ENCODE data around the gene RPS21. TPM values are rescaled to one million over a fixed set of nuclear protein-coding genes. Genes with fewer than 3 reads are reported as not detected.

Gene RPS21
- total RNA-seq, 2 experiments from 2014 or later, result 3,015 to 3,210 TPM

DNA sequence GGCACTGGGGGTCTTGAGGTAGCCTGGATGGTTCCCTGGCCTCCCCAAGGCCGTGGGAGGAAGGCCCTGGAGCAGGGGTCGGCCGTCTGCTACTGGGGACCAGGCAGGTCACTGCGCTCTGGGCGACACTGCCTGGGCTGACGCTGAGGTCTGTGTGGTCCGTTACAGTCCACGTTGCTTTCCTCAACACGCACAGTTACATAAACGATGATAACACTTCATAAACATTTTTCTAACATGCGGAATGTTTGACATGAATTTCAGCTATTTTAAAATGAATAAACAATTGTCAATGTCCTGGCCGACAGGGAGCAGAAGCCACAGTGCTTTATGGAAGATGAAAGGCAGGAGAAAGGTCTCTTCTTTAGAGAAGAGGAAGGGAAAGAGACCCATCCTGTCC lies 50.6 kb downstream of the RPS21 start:
- no peak overlapping the region for H3K27ac Mint-ChIP-seq
- DNase-seq (no peak), ATAC-seq (ENCODE audit: poor library complexity) (no peak)
- Histone ChIP-seq H3K36me3 (ENCODE audit: insufficient read depth, low read length) (no peaks in the 10 kb centered on the region), H3K4me3 (ENCODE audit: low read length) (no peak overlapping the region), H3K27me3 (ENCODE audit: control insufficient read depth in 1 of 2, insufficient read depth in 2 of 2, low read length in 2 of 2) (peaks cover 4 to 23% of the 10 kb centered on the region in 2 experiments), H3K9me3 (ENCODE audit: control insufficient read depth in 1 of 2, insufficient read depth in 1 of 2, low read length in 2 of 2) (peaks cover 0 to 10% of the 10 kb centered on the region in 2 experiments), H3K4me1 (ENCODE audit: insufficient read depth, low read length) (no peaks in the 10 kb centered on the region), H3K27ac (ENCODE audit: low read depth in 1 of 2, low read length in 2 of 2) (no peak overlapping the region)
- POLR2A ChIA-PET, result no interaction called here
- CTCF ChIA-PET, result no interaction called here
- H3K27me3 Mint-ChIP-seq, result peaks cover 23% of the 10 kb centered on the region
- H3K4me1 Mint-ChIP-seq (ENCODE audit: low read depth), result no peaks in the 10 kb centered on the region
- no peaks in the 10 kb centered on the region for H3K36me3 Mint-ChIP-seq (ENCODE audit: low read depth)
- no peak overlapping the region for H3K4me3 Mint-ChIP-seq
- no peaks in the 10 kb centered on the region for H3K9me3 Mint-ChIP-seq
- intact Hi-C loops (cut with DNase I, micrococcal nuclease), result no loop called here
- TF ChIP-seq, protein P1, sequence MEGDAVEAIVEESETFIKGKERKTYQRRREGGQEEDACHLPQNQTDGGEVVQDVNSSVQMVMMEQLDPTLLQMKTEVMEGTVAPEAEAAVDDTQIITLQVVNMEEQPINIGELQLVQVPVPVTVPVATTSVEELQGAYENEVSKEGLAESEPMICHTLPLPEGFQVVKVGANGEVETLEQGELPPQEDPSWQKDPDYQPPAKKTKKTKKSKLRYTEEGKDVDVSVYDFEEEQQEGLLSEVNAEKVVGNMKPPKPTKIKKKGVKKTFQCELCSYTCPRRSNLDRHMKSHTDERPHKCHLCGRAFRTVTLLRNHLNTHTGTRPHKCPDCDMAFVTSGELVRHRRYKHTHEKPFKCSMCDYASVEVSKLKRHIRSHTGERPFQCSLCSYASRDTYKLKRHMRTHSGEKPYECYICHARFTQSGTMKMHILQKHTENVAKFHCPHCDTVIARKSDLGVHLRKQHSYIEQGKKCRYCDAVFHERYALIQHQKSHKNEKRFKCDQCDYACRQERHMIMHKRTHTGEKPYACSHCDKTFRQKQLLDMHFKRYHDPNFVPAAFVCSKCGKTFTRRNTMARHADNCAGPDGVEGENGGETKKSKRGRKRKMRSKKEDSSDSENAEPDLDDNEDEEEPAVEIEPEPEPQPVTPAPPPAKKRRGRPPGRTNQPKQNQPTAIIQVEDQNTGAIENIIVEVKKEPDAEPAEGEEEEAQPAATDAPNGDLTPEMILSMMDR (IDR thresholded peaks at IDR 0.05), result no peak

DNA sequence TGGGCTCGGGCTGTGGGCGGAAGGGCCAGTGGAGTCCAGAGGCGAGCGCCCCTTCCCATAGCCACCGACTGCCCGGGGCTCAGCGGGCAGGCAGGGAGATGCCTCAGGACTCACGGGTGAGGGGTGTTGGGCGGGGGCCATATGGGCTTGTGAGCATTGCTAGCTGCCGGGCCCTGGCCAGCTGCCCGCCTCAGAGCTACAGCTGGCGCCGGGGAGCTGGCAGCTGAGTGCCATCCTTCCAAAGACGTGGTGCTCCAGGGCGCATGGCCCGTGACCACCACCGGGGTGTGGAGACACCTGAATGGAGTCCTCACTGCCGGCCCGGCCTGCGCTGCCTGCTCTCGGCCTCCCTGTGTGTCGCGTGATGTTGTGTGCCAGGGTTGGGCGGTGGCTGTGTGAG lies 51.0 kb downstream of the RPS21 start:
- H3K27ac ChIP-seq (ENCODE audit: low read depth in 1 of 2, low read length in 2 of 2), result no peak overlapping the region
- no peak overlapping the region for H3K27ac Mint-ChIP-seq
- peaks cover 26% of the 10 kb centered on the region for H3K27me3 Mint-ChIP-seq
- ATAC-seq (ENCODE audit: poor library complexity) (no peak), DNase-seq (no peak)
- H3K36me3 Mint-ChIP-seq (ENCODE audit: low read depth), result no peaks in the 10 kb centered on the region
- peaks cover 4 to 23% of the 10 kb centered on the region in 2 experiments for H3K27me3 ChIP-seq (ENCODE audit: control insufficient read depth in 1 of 2, insufficient read depth in 2 of 2, low read length in 2 of 2)
- no peaks in the 10 kb centered on the region for H3K4me1 ChIP-seq (ENCODE audit: insufficient read depth, low read length)
- CTCF ChIA-PET, result no interaction called here
- no peak overlapping the region for H3K4me3 ChIP-seq (ENCODE audit: low read length)
- intact Hi-C loops (cut with DNase I, micrococcal nuclease), result no loop called here
- H3K4me1 Mint-ChIP-seq (ENCODE audit: low read depth), result no peaks in the 10 kb centered on the region
- peaks cover 0 to 10% of the 10 kb centered on the region in 2 experiments for H3K9me3 ChIP-seq (ENCODE audit: control insufficient read depth in 1 of 2, insufficient read depth in 1 of 2, low read length in 2 of 2)
- POLR2A ChIA-PET, result no interaction called here
- H3K36me3 ChIP-seq (ENCODE audit: insufficient read depth, low read length), result no peaks in the 10 kb centered on the region
- TF ChIP-seq, protein P1 (IDR thresholded peaks at IDR 0.05), result no peak
- H3K9me3 Mint-ChIP-seq, result no peaks in the 10 kb centered on the region
- no peak overlapping the region for H3K4me3 Mint-ChIP-seq

Other genes with a start within 250 kb of the RPS21 start
- 100 to 1,000 TPM; 150 to 158 TPM for gene PSMA7, start 243.7 kb upstream of the RPS21 start, total RNA-seq
- gene SS18L1, start 243.3 kb upstream of the RPS21 start, total RNA-seq, result 10 to 100 TPM; 12.8 to 13.4 TPM
- 1 to 10 TPM; 9.5 to 9.9 TPM for gene MTG2, start 204.1 kb upstream of the RPS21 start, total RNA-seq
- not detected for gene HRH3, start 166.8 kb upstream of the RPS21 start, total RNA-seq
- 10 to 100 TPM; 52.8 to 54.4 TPM for gene OSBPL2, start 148.6 kb upstream of the RPS21 start, total RNA-seq
- gene ADRM1, start 84.1 kb upstream of the RPS21 start, total RNA-seq, result 10 to 100 TPM; 40.8 to 44.3 TPM
- under 1 TPM; 0.16 to 0.78 TPM for gene LAMA5, start 19.8 kb upstream of the RPS21 start, total RNA-seq
- gene CABLES2, start 20.2 kb downstream of the RPS21 start, total RNA-seq, result 1 to 10 TPM; 4.4 TPM
- not detected for gene RBBP8NL, start 40.4 kb downstream of the RPS21 start, total RNA-seq
- gene GATA5, start 88.9 kb downstream of the RPS21 start, total RNA-seq, result not detected